GM12801 (cell line): ENCODE results near the gene ACTL7B.

Experiments
- CTCF ChIP-seq: IDR thresholded peaks from one replicate; pipeline ENCODE4 v1.5.1; 2011; ENCODE audit warnings: control low read depth; ENCODE audit not compliant: insufficient read length; ENCODE audit errors: extremely low read depth

Gene ACTL7B

GRCh38 chr9:108894225-108894997 lies 38.6 kb upstream of the ACTL7B start:
- no peak for TF ChIP-seq CTCF

- TF ChIP-seq CTCF, result no peak
These were observed 33.9 kb upstream of the ACTL7B start for GRCh38 chr9:108889649-108890067.

- no peak for TF ChIP-seq CTCF
These were observed 30.0 kb upstream of the ACTL7B start for GRCh38 chr9:108885643-108886348.

- TF ChIP-seq CTCF, result no peak
These were observed 28.9 kb upstream of the ACTL7B start for GRCh38 chr9:108884701-108885100.

- TF ChIP-seq CTCF, result no peak
These were observed 27.3 kb upstream of the ACTL7B start for GRCh38 chr9:108883085-108883484.

- no peak for TF ChIP-seq CTCF
These were observed 26.5 kb upstream of the ACTL7B start for GRCh38 chr9:108882052-108882888.

- no peak for TF ChIP-seq CTCF
These were observed 25.0 kb upstream of the ACTL7B start for GRCh38 chr9:108880738-108881316.
